Measurements from ENCODE around the gene DGLUCY.

GRCh38 chr14:91169951-91170350, 56.1 kb downstream of the DGLUCY start:
- TF ChIP-seq CTCF (IDR thresholded peaks at IDR 0.05; ENCODE audit: borderline replicate concordance, extremely low read depth, low read length, poor library complexity, severe bottlenecking) (no peak), EZH2 (IDR thresholded peaks at IDR 0.05; ENCODE audit: borderline replicate concordance, low read depth, low read length, severe bottlenecking) (no peak)

Data from DND-41 (cell line).